Panc1 (cell line): ENCODE measurements around the gene CDK14.

Experiments
- POLR2AphosphoS5 ChIP-seq: IDR thresholded peaks from 2 replicates; pipeline ENCODE4 v1.6.1; 2012; ENCODE audit warnings: mild to moderate bottlenecking, low read depth, low read length, moderate library complexity
- SIN3A ChIP-seq: IDR thresholded peaks from 2 replicates; pipeline ENCODE4 v1.6.1; 2012; ENCODE audit warnings: low read depth, mild to moderate bottlenecking, low read length, moderate library complexity, borderline replicate concordance; ENCODE audit not compliant: insufficient read depth
- TCF7L2 ChIP-seq: IDR thresholded peaks from 2 replicates; pipeline ENCODE4 v1.6.1; 2011; ENCODE audit warnings: mild to moderate bottlenecking, low read depth, low read length, inconsistent platforms
- TF ChIP-seq, protein P1 (sequence below): fragments of 450-650 bp; IDR thresholded peaks from 2 replicates; pipeline ENCODE4 v1.5.1; 2017; ENCODE audit warnings: mild to moderate bottlenecking
- TF ChIP-seq, protein P2 (sequence below), 2 experiments: IDR thresholded peaks; 2 replicates each; pipeline ENCODE4 v1.6.1; 2011 to 2012; ENCODE audit warnings: low read depth in 2 of 2, control low read depth in 1 of 2, low read length in 1 of 2, mild to moderate bottlenecking in 1 of 2, moderate library complexity in 1 of 2; ENCODE audit not compliant: insufficient read depth in 1 of 2

DNA sequence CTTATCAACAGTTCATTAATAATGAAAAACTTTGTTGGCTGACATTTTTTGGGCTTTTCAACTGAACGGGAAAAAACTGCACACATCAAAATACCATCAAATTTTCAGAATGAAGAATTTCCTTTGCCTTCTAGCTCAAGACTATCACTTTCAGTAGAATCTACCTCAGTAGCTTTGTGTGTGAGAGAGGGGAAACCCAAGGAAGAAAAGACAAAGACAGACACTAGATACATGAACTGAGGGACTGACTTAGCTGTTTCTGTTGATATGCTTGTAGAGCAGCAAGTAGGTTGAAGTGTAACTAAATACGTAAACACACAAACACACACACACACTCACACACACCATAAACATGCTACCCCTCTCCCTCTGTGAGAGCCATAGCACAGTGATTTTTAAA lies 257.1 kb downstream of the CDK14 start:
- TF ChIP-seq, protein P1, sequence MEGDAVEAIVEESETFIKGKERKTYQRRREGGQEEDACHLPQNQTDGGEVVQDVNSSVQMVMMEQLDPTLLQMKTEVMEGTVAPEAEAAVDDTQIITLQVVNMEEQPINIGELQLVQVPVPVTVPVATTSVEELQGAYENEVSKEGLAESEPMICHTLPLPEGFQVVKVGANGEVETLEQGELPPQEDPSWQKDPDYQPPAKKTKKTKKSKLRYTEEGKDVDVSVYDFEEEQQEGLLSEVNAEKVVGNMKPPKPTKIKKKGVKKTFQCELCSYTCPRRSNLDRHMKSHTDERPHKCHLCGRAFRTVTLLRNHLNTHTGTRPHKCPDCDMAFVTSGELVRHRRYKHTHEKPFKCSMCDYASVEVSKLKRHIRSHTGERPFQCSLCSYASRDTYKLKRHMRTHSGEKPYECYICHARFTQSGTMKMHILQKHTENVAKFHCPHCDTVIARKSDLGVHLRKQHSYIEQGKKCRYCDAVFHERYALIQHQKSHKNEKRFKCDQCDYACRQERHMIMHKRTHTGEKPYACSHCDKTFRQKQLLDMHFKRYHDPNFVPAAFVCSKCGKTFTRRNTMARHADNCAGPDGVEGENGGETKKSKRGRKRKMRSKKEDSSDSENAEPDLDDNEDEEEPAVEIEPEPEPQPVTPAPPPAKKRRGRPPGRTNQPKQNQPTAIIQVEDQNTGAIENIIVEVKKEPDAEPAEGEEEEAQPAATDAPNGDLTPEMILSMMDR = no peak
- TF ChIP-seq TCF7L2 (no peak), SIN3A (no peak), POLR2AphosphoS5 (no peak)
- TF ChIP-seq, protein P2, sequence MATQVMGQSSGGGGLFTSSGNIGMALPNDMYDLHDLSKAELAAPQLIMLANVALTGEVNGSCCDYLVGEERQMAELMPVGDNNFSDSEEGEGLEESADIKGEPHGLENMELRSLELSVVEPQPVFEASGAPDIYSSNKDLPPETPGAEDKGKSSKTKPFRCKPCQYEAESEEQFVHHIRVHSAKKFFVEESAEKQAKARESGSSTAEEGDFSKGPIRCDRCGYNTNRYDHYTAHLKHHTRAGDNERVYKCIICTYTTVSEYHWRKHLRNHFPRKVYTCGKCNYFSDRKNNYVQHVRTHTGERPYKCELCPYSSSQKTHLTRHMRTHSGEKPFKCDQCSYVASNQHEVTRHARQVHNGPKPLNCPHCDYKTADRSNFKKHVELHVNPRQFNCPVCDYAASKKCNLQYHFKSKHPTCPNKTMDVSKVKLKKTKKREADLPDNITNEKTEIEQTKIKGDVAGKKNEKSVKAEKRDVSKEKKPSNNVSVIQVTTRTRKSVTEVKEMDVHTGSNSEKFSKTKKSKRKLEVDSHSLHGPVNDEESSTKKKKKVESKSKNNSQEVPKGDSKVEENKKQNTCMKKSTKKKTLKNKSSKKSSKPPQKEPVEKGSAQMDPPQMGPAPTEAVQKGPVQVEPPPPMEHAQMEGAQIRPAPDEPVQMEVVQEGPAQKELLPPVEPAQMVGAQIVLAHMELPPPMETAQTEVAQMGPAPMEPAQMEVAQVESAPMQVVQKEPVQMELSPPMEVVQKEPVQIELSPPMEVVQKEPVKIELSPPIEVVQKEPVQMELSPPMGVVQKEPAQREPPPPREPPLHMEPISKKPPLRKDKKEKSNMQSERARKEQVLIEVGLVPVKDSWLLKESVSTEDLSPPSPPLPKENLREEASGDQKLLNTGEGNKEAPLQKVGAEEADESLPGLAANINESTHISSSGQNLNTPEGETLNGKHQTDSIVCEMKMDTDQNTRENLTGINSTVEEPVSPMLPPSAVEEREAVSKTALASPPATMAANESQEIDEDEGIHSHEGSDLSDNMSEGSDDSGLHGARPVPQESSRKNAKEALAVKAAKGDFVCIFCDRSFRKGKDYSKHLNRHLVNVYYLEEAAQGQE (IDR thresholded peaks at IDR 0.05; ENCODE audit: insufficient read depth in 1 of 2, low read depth in 2 of 2, low read length in 1 of 2) = no peak
